ENCODE data around the gene HSDL2. TPM values are rescaled to one million over a fixed set of nuclear protein-coding genes. Genes with fewer than 3 reads are reported as not detected.

HSDL2 gene
- total and polyA plus RNA-seq, 8 donors = 9.4 to 20.4 (median 14.1) TPM

DNA sequence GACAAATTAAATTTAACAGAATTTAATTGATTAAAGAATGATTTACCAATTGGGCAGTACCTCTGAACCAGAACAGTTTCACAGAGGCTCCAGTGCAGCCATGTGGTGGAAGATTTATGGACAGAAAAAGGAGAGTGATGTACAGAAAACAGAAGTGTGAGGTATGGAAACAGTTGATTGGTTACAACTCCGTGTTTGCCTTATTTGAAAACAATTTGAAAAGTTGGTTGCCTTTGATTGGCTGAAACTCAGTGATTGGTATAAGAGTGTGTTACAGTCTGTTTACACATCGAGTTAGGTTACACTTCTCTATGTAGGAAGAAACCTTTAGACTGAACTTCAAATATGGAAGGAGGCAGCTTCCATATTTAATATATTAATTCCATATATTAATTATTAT is 136.9 kb downstream of the HSDL2 start:
- no peak for FAIRE-seq
- no peak for ATAC-seq
- DNase-seq = no peak
- intact Hi-C loops (cut with DNase I) = no loop called here
- no peaks in the 10 kb centered on the region for H3K27me3 ChIP-seq
- WGBS, 2 donors = 90 to 95% methylated on average over 2 of the region's 2 CpGs
- H3K36me3 ChIP-seq = no peaks in the 10 kb centered on the region
- H3K4me1 ChIP-seq = no peaks in the 10 kb centered on the region
- H3K4me3 ChIP-seq = no peak overlapping the region
- no peaks in the 10 kb centered on the region for H3K9me3 ChIP-seq
- TF ChIP-seq, protein P1, sequence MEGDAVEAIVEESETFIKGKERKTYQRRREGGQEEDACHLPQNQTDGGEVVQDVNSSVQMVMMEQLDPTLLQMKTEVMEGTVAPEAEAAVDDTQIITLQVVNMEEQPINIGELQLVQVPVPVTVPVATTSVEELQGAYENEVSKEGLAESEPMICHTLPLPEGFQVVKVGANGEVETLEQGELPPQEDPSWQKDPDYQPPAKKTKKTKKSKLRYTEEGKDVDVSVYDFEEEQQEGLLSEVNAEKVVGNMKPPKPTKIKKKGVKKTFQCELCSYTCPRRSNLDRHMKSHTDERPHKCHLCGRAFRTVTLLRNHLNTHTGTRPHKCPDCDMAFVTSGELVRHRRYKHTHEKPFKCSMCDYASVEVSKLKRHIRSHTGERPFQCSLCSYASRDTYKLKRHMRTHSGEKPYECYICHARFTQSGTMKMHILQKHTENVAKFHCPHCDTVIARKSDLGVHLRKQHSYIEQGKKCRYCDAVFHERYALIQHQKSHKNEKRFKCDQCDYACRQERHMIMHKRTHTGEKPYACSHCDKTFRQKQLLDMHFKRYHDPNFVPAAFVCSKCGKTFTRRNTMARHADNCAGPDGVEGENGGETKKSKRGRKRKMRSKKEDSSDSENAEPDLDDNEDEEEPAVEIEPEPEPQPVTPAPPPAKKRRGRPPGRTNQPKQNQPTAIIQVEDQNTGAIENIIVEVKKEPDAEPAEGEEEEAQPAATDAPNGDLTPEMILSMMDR (IDR thresholded peaks at IDR 0.05) = no peak
- no peak overlapping the region for H3K27ac ChIP-seq

DNA sequence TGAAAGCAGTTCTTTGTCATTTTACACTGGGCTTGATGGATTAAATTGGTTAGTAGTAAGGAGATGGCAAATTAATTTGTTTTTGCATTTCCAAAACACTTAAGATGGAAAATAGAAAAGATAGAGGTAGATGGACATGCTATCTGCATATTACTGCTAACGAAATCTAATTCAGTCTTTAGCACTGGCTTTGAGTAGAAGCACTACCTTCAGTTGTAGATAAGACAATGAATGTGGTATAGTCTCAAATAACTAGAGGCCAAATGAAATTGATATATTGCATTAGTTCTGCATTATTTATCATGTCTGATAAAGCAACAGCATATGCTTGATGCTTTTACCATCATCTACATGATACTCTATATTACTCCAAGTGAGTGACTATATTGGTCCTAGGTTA is 140.2 kb downstream of the HSDL2 start:
- intact Hi-C loops (cut with DNase I) = no loop called here
- 94 to 95% methylated on average over 1 of the region's 1 CpG for WGBS, 2 donors
- Histone ChIP-seq H3K4me1 (no peaks in the 10 kb centered on the region), H3K9me3 (no peaks in the 10 kb centered on the region), H3K27me3 (no peaks in the 10 kb centered on the region), H3K36me3 (no peaks in the 10 kb centered on the region), H3K27ac (no peak overlapping the region), H3K4me3 (no peak overlapping the region)
- TF ChIP-seq, protein P1 (IDR thresholded peaks at IDR 0.05) = no peak
- no peak for ATAC-seq
- DNase-seq = no peak
- FAIRE-seq = no peak

DNA sequence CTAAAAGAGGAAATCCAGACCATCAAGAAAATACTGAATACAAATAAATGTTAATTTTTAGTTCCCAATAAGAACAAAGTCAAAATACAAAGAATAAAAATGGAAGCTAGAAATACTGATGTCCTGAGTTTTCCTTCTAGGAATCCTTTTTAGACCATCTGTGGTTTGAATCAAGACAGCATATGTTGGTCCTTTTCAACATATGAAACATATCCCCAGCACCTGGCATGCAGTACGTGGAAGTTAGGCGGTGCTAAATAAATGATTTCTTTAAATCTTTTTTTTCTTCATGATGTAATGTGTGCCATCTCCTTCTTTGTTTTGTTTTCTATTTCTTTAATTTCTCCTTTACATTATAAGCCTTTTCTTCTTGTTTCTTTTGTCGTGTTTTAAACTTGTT is 140.7 kb downstream of the HSDL2 start:
- intact Hi-C loops (cut with DNase I) = no loop called here
- H3K27me3 ChIP-seq = no peaks in the 10 kb centered on the region
- DNase-seq (no peak), FAIRE-seq (no peak), ATAC-seq (no peak)
- TF ChIP-seq, protein P1 (IDR thresholded peaks at IDR 0.05) = no peak
- WGBS, 2 donors = 62 to 83% methylated on average over 3 of the region's 3 CpGs
- no peaks in the 10 kb centered on the region for H3K9me3 ChIP-seq
- H3K4me3 ChIP-seq = no peak overlapping the region
- no peaks in the 10 kb centered on the region for H3K36me3 ChIP-seq
- H3K4me1 ChIP-seq = no peaks in the 10 kb centered on the region
- H3K27ac ChIP-seq = no peak overlapping the region

Other genes starting within 250 kb of the HSDL2 start
- gene SUSD1, start 204.8 kb upstream of the HSDL2 start, total RNA-seq = 10 to 100 TPM in 2 of 6 donors, 1 to 10 TPM in 4; 2.8 to 14.8 (median 4.4) TPM
- 1 to 10 TPM; 2.6 to 6.3 TPM for gene SUSD1, start 204.8 kb upstream of the HSDL2 start, polyA plus RNA-seq
- gene PTBP3, start 46.5 kb upstream of the HSDL2 start, total RNA-seq = 10 to 100 TPM; 23.7 to 51.5 (median 39.4) TPM
- gene PTBP3, start 46.5 kb upstream of the HSDL2 start, polyA plus RNA-seq = 1 to 10 TPM; 4.4 to 8.6 TPM
- gene KIAA1958, start 106.7 kb downstream of the HSDL2 start, total RNA-seq = 10 to 100 TPM in 1 of 6 donors, 1 to 10 TPM in 5; 3.5 to 11.8 (median 6.2) TPM
- 1 to 10 TPM; 1.4 to 1.7 TPM for gene KIAA1958, start 106.7 kb downstream of the HSDL2 start, polyA plus RNA-seq

All from pancreas (tissue), 10 donors.